ENCODE results near the gene RBM6.
"Not testable (repeated sequence)": the region's sequence is repeated elsewhere in the genome, so short reads cannot be mapped to it uniquely, and the experiment has no call there.

DNA sequence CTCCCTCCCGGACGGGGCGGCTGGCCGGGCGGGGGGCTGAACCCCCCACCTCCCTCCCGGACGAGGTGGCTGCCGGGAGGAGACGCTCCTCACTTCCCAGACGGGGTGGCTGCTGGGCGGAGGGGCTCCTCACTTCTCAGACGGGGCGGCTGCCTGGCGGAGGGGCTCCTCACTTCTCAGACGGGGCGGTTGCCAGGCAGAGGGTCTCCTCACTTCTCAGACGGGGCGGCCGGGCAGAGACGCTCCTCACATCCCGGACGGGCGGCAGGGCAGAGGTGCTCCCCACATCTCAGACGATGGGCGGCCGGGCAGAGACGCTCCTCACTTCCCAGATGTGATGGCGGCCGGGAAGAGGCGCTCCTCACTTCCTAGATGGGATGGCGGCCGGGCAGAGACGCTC lies 145.0 kb downstream of the RBM6 start:
- TF ChIP-seq, protein P1, sequence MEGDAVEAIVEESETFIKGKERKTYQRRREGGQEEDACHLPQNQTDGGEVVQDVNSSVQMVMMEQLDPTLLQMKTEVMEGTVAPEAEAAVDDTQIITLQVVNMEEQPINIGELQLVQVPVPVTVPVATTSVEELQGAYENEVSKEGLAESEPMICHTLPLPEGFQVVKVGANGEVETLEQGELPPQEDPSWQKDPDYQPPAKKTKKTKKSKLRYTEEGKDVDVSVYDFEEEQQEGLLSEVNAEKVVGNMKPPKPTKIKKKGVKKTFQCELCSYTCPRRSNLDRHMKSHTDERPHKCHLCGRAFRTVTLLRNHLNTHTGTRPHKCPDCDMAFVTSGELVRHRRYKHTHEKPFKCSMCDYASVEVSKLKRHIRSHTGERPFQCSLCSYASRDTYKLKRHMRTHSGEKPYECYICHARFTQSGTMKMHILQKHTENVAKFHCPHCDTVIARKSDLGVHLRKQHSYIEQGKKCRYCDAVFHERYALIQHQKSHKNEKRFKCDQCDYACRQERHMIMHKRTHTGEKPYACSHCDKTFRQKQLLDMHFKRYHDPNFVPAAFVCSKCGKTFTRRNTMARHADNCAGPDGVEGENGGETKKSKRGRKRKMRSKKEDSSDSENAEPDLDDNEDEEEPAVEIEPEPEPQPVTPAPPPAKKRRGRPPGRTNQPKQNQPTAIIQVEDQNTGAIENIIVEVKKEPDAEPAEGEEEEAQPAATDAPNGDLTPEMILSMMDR (conservative IDR thresholded peaks at IDR 0.05; ENCODE audit: low read depth, low read length) = not testable (repeated sequence)
- not testable (repeated sequence) for TF ChIP-seq EZH2 (IDR thresholded peaks at IDR 0.05; ENCODE audit: borderline replicate concordance, low read depth, low read length, poor library complexity, severe bottlenecking)

All from A673 (cell line).